Measurements from ENCODE around the gene GABPA.

The GABPA gene

GRCh38 chr21:25813917-25814316, 79.1 kb downstream of the GABPA start:
- no peak for DNase-seq (ENCODE audit: low spot score)

DNA sequence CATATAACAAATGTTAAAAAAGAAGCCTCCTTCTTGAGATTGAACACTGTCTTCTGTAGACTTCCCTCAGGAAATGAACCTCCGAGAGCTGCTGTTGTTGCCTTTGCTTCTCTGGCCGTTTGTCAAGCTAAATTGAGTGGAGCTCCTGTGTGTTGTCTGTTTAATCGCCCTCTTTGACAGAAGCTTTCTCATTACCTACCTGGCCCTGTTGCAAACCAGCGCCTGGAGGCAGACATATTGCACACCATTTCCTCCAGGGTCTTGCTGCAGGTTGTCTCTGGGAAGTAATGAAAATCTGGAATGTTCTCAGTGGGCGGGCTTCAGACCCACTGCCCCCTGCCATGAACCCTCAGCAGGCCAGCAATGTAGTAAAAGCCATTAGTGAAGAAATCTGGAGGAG, 83.3 kb downstream of the GABPA start:
- no peak for DNase-seq (ENCODE audit: low spot score)

DNA sequence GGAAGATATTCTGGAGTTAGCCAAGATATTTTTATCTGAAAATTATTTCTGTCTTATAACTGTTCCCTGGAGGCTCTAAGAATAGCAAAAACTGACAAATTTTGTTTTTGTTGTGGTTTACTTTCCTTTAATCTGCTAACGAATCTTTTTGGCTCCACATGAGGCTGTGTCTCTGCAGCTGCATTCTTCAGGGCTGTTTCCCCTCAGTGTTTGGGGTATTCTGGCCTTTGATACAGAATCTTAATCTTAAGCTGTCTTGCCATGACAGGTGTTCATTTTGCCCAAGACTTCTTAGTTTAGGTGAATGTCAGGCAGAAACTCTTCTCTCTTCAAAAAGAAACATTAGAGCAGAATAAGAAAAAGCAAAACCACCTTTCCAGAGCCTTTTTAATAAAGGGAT, 83.8 kb downstream of the GABPA start:
- no peak for DNase-seq (ENCODE audit: low spot score)

Data from CD4-positive, alpha-beta T cell treated with Interleukin-15 for 4 hours (primary cell).